Adrenal gland (tissue), 12 donors: Measurements from ENCODE around the gene VCP. TPM values are rescaled to one million over a fixed set of nuclear protein-coding genes. Genes with fewer than 3 reads are reported as not detected.

Source experiments
- DNase-seq, 7 donors: peaks; one replicate each; pipeline ENCODE4 v3.0.0-alpha.2; 2019 to 2020
- H3K27ac ChIP-seq, 5 donors: fragments of 200-600 bp; sonication (generic) in 4 of 5; 1 replicate in 3 of 5; 2 replicates in 2 of 5; pipeline versions ENCODE4 v1.5.1 to v1.8.0; 2016 to 2020; ENCODE audit warnings: mild to moderate bottlenecking in 1 of 5
- H3K27me3 ChIP-seq: fragments of 200-600 bp; 2 replicates; pipeline ENCODE4 v1.8.0; 2021
- H3K36me3 ChIP-seq, 2 donors: fragments of 200-600 bp; replicated peaks in 1 of 2; 1 replicate in 1 of 2; 2 replicates in 1 of 2; pipeline versions ENCODE4 v1.5.1 to v1.8.0; 2018 to 2022
- H3K4me1 ChIP-seq, 2 donors: fragments of 200-600 bp; replicated peaks in 1 of 2; 1 replicate in 1 of 2; 2 replicates in 1 of 2; pipeline versions ENCODE4 v1.5.1 to v1.8.0; 2018 to 2021
- H3K4me3 ChIP-seq, 4 donors: fragments of 200-600 bp; sonication (generic) in 3 of 4; one replicate each; pipeline ENCODE4 v1.5.1; 2016 to 2018
- H3K9me3 ChIP-seq, 3 donors: fragments of 200-600 bp; sonication (generic) in 1 of 3; replicated peaks in 1 of 3; 1 replicate in 2 of 3; 2 replicates in 1 of 3; pipeline versions ENCODE4 v1.5.1 to v1.8.0; 2016 to 2021
- CTCF ChIP-seq, 6 experiments: fragments of 450-650 bp in 4 of 6; fragments of 200-600 bp in 2 of 6; sonication (generic) in 1 of 6; IDR thresholded peaks; 1 replicate in 5 of 6; 2 replicates in 1 of 6; pipeline versions ENCODE4 v1.5.1 to v1.8.0; 2016 to 2021; ENCODE audit warnings: antibody characterized with exemption in 6 of 6, mild to moderate bottlenecking in 2 of 6, moderate library complexity in 1 of 6
- POLR2A ChIP-seq, 2 donors: fragments of 450-650 bp; IDR thresholded peaks; one replicate each; pipeline ENCODE4 v1.6.1; 2017; ENCODE audit warnings: antibody characterized with exemption in 2 of 2, mild to moderate bottlenecking in 2 of 2, moderate library complexity in 1 of 2
- WGBS, 4 donors: extraction: QIAGEN DNeasy Blood & Tissue Kit in 2 of 4; methylation state at CpG; one replicate each; pipeline versions ENCODE4 v1.1.5 to v1.1.7; 2013 to 2017; 5-methylcytosine and 5-hydroxymethylcytosine counted together
- intact Hi-C, 2 donors: fragments of 100-400 bp; cut with DNase I; formaldehyde crosslinking; loops; one replicate each; pipeline versions ENCODE4 v1.14.1 to v1.15.0; 2022 to 2023
- polyA plus RNA-seq, 3 donors: library from polyadenylated mRNA; stranded (reverse); fragments of 200-250 nt in 2 of 3; fragments of 350-450 nt in 1 of 3; fragmentation: Illumina TruSeq in 1 of 3; extraction: RNeasy Lipid Tissue Mini Kit (QIAGEN cat#74804) in 1 of 3; gene quantifications; one replicate each; pipeline ENCODE4 v1.2.3, GENCODE V29; 2013 to 2014
- total RNA-seq, 9 donors: library from RNA; depleted of rRNA in 4 of 9; stranded (reverse); fragments of >200 nt in 4 of 9; fragments of 120-200 nt in 1 of 9; fragmentation: NEBNext Ultra II Directional in 1 of 9; extraction: Animal tissue kit (Norgen Biotek cat#: 25700) in 1 of 9; gene quantifications; one replicate each; pipeline versions ENCODE4 v1.1.0 to v1.2.4, GENCODE V29; 2013 to 2023
- donor health status: healthy with polysubstance abuse.
- donor health status: Bipolar disorder and iron deficiency.
- donor health status: DM: yes; HTN: yes; CAD: no.
- donor health status: DM: no; HTN: no; CAD: no.
- donor health status: DM: no; HTN: no; CAD: no.
- donor health status: DM: yes; HTN: yes; CAD: no.

The VCP gene
- total and polyA plus RNA-seq, 12 donors = 65.1 to 555 (median 251) TPM

GRCh38 chr9:35091536-35091935 is 19.1 kb upstream of the VCP start:
- TF ChIP-seq CTCF (IDR thresholded peaks at IDR 0.05) = no peak
- no peak overlapping the region for H3K27ac ChIP-seq
- H3K27me3 ChIP-seq = no peaks in the 10 kb centered on the region
- H3K4me3 ChIP-seq = no peak overlapping the region
- WGBS, 4 donors = 95 to 100% (median 96%) methylated on average over 3 to 17 of the region's 17 CpGs
- DNase-seq = no peak
- intact Hi-C loops = loop anchor here in 1 of 2 donors (10.0 kb wide), 1 partner anchor 107 kb away; the partner anchor contains the start of gene DNAJB5
- peaks cover 7 to 10% of the 10 kb centered on the region in 2 donors for H3K4me1 ChIP-seq
- H3K36me3 ChIP-seq = peaks cover 0 to 63% of the 10 kb centered on the region in 2 donors
- H3K9me3 ChIP-seq = no peaks in the 10 kb centered on the region

GRCh38 chr9:35089434-35089833 is 17.0 kb upstream of the VCP start:
- Histone ChIP-seq H3K9me3 (no peaks in the 10 kb centered on the region), H3K36me3 (peaks cover 0 to 63% of the 10 kb centered on the region in 2 donors), H3K4me3 (no peak overlapping the region), H3K27ac (no peak overlapping the region), H3K27me3 (no peaks in the 10 kb centered on the region), H3K4me1 (no peaks in the 10 kb centered on the region)
- WGBS, 4 donors = 93 to 100% (median 96%) methylated on average over 2 of the region's 2 CpGs
- DNase-seq = no peak
- intact Hi-C loops = no loop called here
- TF ChIP-seq CTCF (IDR thresholded peaks at IDR 0.05) = no peak
- TF ChIP-seq POLR2A (IDR thresholded peaks at IDR 0.05) = no peak

- no peak for TF ChIP-seq CTCF (IDR thresholded peaks at IDR 0.05)
- TF ChIP-seq POLR2A (IDR thresholded peaks at IDR 0.05) = no peak
- Histone ChIP-seq H3K27me3 (no peaks in the 10 kb centered on the region), H3K27ac (no peak overlapping the region), H3K4me1 (peaks cover 0 to 6% of the 10 kb centered on the region in 2 donors), H3K36me3 (peaks cover 0 to 23% of the 10 kb centered on the region in 2 donors), H3K9me3 (no peaks in the 10 kb centered on the region), H3K4me3 (no peak overlapping the region)
- 76 to 90% (median 86%) methylated on average over 2 of the region's 2 CpGs for WGBS, 4 donors
- no peak for DNase-seq
- intact Hi-C loops = no loop called here
Observed at GRCh38 chr9:35085078-35085477, 12.7 kb upstream of the VCP start.

GRCh38 chr9:35079426-35080341 is 7.3 kb upstream of the VCP start, which contains the start of gene FANCG:
Gene FANCG (minus strand): TSS chr9:35079942. CDS start chr9:35079524, 418 bp downstream.
- Histone ChIP-seq H3K9me3 (no peaks in the 10 kb centered on the region), H3K27me3 (no peaks in the 10 kb centered on the region), H3K4me1 (peaks cover 8 to 11% of the 10 kb centered on the region in 2 donors), H3K4me3 (peak within 1 kb of the TSS; percentile 16 to 64 (median 40)), H3K36me3 (no peaks in the 10 kb centered on the region), H3K27ac (peak within 1 kb of the TSS; percentile 33 to 80 (median 43))
- peak; percentile 91 to 95 (median 93) for DNase-seq
- WGBS, 4 donors = 0 to 1% (median 0%) methylated on average over 14 to 67 of the region's 67 CpGs
- TF ChIP-seq CTCF (IDR thresholded peaks at IDR 0.05) (no peak), POLR2A (IDR thresholded peaks at IDR 0.05) (peak in 1 of 2 donors; percentile 73)
- intact Hi-C loops = no loop called here
